ENCODE measurements around the gene CAST. TPM values are rescaled to one million over a fixed set of nuclear protein-coding genes. Genes with fewer than 3 reads are reported as not detected.

CAST gene
- total RNA-seq, 1 experiment from 2014 or later, result 52.3 TPM

DNA sequence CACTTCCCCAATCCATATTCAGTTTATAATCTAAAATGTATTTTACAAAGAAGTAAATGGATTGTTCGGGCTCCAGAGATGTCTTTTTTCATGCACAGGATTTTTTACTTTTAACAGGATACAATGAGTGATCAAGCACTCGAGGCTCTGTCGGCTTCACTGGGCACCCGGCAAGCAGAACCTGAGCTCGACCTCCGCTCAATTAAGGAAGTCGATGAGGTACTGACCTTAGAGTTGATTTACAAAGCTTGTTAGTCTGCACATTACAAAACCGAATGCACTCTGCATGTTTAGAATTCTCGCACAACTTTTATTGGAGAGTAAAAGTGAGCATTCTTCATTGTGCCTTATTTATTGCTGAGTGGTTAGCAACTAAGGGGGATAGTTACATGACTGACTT, 80.4 kb downstream of the CAST start:
- Histone ChIP-seq H3K23ac (ENCODE audit: insufficient read length, low read depth, low read length) (no peak overlapping the region), H4K5ac (ENCODE audit: insufficient read length, low read depth, low read length) (no peak overlapping the region), H3K14ac (ENCODE audit: insufficient read depth, low read length) (no peak overlapping the region), H4K8ac (replicated peaks; ENCODE audit: insufficient read length, low read depth, low read length) (no peak overlapping the region), H3K9me3 (ENCODE audit: control insufficient read depth, low read depth, low read length) (no peaks in the 10 kb centered on the region), H3K4me1 (ENCODE audit: insufficient read depth, low read length) (no peaks in the 10 kb centered on the region; the same call in 1 of the 2 replicates), H3K56ac (ENCODE audit: insufficient read length, low read depth, low read length) (no peak overlapping the region), H2BK12ac (ENCODE audit: insufficient read length, low read depth, low read length) (no peak overlapping the region), H3K23me2 (ENCODE audit: insufficient read length, low read depth, low read length, poor library complexity, severe bottlenecking) (no peaks in the 10 kb centered on the region), H4K20me1 (ENCODE audit: control insufficient read depth, insufficient read depth, insufficient read length) (no peaks in the 10 kb centered on the region), H3K27ac (ENCODE audit: insufficient read length, low read depth, low read length) (no peak overlapping the region), H3T11ph (ENCODE audit: low read length) (no peak overlapping the region), H3K27me3 (ENCODE audit: insufficient read depth, low read length) (no peaks in the 10 kb centered on the region), H2AK5ac (ENCODE audit: insufficient read length, low read length) (no peak overlapping the region), H4K91ac (ENCODE audit: insufficient read length, low read depth, low read length) (no peak overlapping the region), H2BK5ac (ENCODE audit: insufficient read length, low read length) (no peak overlapping the region), H2AFZ (ENCODE audit: low read length) (no peak overlapping the region), H3K9ac (ENCODE audit: extremely low read depth, insufficient read length, low read length) (no peak overlapping the region), H3K4ac (ENCODE audit: low read depth, low read length) (no peak overlapping the region), H3K4me2 (ENCODE audit: insufficient read depth, insufficient read length, low read length) (no peak overlapping the region), H2BK120ac (ENCODE audit: low read depth, low read length, poor library complexity, severe bottlenecking) (no peak overlapping the region), H3K79me2 (ENCODE audit: insufficient read depth, low read length) (no peaks in the 10 kb centered on the region), H2BK20ac (ENCODE audit: low read depth, low read length, poor library complexity, severe bottlenecking) (no peak overlapping the region), H3K79me1 (ENCODE audit: insufficient read depth, low read depth, low read length, poor library complexity, severe bottlenecking) (no peaks in the 10 kb centered on the region), H3K18ac (ENCODE audit: insufficient read length, low read depth, low read length) (no peak overlapping the region), H2BK15ac (ENCODE audit: low read depth, low read length) (no peak overlapping the region)
- peaks cover 3 to 17% (median 11%) of the 10 kb centered on the region in 3 experiments for H3K36me3 Mint-ChIP-seq (ENCODE audit: insufficient read depth in 1 of 3, low read depth in 3 of 3)
- H3K4me1 Mint-ChIP-seq, result peaks cover 11% of the 10 kb centered on the region in 2 experiments
- no peaks in the 10 kb centered on the region for H3K9me3 Mint-ChIP-seq
- no peak overlapping the region for H3K4me3 Mint-ChIP-seq
- no peak for DNase-seq
- H3K27ac Mint-ChIP-seq, result no peak overlapping the region; a peak in 1 of 7 replicates
- no CpG with 5 or more reads among the region's 9 CpGs for WGBS (ENCODE audit: extremely low coverage, insufficient read length, low lambda C conversion rate)
- no peaks in the 10 kb centered on the region for H3K27me3 Mint-ChIP-seq (ENCODE audit: low read depth)
- TF ChIP-seq, protein P1, sequence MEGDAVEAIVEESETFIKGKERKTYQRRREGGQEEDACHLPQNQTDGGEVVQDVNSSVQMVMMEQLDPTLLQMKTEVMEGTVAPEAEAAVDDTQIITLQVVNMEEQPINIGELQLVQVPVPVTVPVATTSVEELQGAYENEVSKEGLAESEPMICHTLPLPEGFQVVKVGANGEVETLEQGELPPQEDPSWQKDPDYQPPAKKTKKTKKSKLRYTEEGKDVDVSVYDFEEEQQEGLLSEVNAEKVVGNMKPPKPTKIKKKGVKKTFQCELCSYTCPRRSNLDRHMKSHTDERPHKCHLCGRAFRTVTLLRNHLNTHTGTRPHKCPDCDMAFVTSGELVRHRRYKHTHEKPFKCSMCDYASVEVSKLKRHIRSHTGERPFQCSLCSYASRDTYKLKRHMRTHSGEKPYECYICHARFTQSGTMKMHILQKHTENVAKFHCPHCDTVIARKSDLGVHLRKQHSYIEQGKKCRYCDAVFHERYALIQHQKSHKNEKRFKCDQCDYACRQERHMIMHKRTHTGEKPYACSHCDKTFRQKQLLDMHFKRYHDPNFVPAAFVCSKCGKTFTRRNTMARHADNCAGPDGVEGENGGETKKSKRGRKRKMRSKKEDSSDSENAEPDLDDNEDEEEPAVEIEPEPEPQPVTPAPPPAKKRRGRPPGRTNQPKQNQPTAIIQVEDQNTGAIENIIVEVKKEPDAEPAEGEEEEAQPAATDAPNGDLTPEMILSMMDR (conservative IDR thresholded peaks at IDR 0.05), result no peak

Data from H9 (cell line).